HepG2 (cell line): ENCODE measurements around the gene KPNB1. TPM values are rescaled to one million over a fixed set of nuclear protein-coding genes. Genes with fewer than 3 reads are reported as not detected.

Experiments
- ATM ChIP-seq: fragments of 450-650 bp; IDR thresholded peaks from 2 replicates; pipeline ENCODE4 v1.7.1; 2017; ENCODE audit warnings: mild to moderate bottlenecking, borderline replicate concordance
- ELK4 ChIP-seq: sonication (generic); formaldehyde crosslinking; IDR thresholded peaks from 2 replicates; pipeline ENCODE4 v1.9.0; 2021; ENCODE audit warnings: missing genetic modification reagents, borderline replicate concordance
- ERF ChIP-seq: IDR thresholded peaks from 2 replicates; pipeline ENCODE4 v1.6.1; 2018; ENCODE audit warnings: missing biosample characterization, missing genetic modification reagents
- HNRNPK ChIP-seq: fragments of 200-400 bp; formaldehyde crosslinking; IDR thresholded peaks from 2 replicates; pipeline ENCODE4 v1.6.1; 2018; ENCODE audit warnings: low read length, low read depth, moderate library complexity, mild to moderate bottlenecking; ENCODE audit not compliant: poor library complexity, severe bottlenecking
- ISX ChIP-seq: sonication (generic); formaldehyde crosslinking; conservative IDR thresholded peaks from 2 replicates; pipeline ENCODE4 v1.5.0; 2020; ENCODE audit warnings: missing genetic modification reagents
- KAT7 ChIP-seq: IDR thresholded peaks from 2 replicates; pipeline ENCODE4 v1.6.1; 2018; ENCODE audit warnings: borderline replicate concordance, missing compliant biosample characterization
- KDM3A ChIP-seq: IDR thresholded peaks from 2 replicates; pipeline ENCODE4 v1.6.1; 2018; ENCODE audit warnings: low read depth, missing compliant biosample characterization
- MAFK ChIP-seq, 2 experiments: IDR thresholded peaks in 1 of 2; conservative IDR thresholded peaks in 1 of 2; 2 replicates each; pipeline ENCODE4 v1.6.1; 2011; ENCODE audit warnings: improper control_type of control experiment in 2 of 2, low read length in 2 of 2
- MATR3 ChIP-seq: sonication (generic); formaldehyde crosslinking; IDR thresholded peaks from 2 replicates; pipeline ENCODE4 v1.4.0; 2020; ENCODE audit warnings: missing genetic modification reagents
- MED8 ChIP-seq: sonication (generic); formaldehyde crosslinking; IDR thresholded peaks from 2 replicates; pipeline ENCODE4 v1.8.1; 2023; ENCODE audit warnings: mild to moderate bottlenecking, missing genetic modification reagents; ENCODE audit not compliant: insufficient replicate concordance
- MIER3 ChIP-seq: IDR thresholded peaks from 2 replicates; pipeline ENCODE4 v1.6.1; 2016; ENCODE audit warnings: missing compliant biosample characterization, borderline replicate concordance
- NR3C1 ChIP-seq: sonication (generic); formaldehyde crosslinking; IDR thresholded peaks from 2 replicates; pipeline ENCODE4 v1.4.0; 2020; ENCODE audit warnings: missing genetic modification reagents
- RCOR2 ChIP-seq: IDR thresholded peaks from 2 replicates; pipeline ENCODE4 v1.6.1; 2016; ENCODE audit warnings: missing biosample characterization, missing genetic modification reagents
- RORA ChIP-seq: sonication (generic); formaldehyde crosslinking; IDR thresholded peaks from 2 replicates; pipeline ENCODE4 v1.5.0; 2020; ENCODE audit warnings: mild to moderate bottlenecking, missing genetic modification reagents, moderate library complexity
- SETDB1 ChIP-seq: sonication (generic); formaldehyde crosslinking; IDR thresholded peaks from 2 replicates; pipeline ENCODE4 v1.5.1; 2020; ENCODE audit warnings: missing genetic modification reagents, mild to moderate bottlenecking, borderline replicate concordance
- SRSF4 ChIP-seq: fragments of 200-400 bp; formaldehyde crosslinking; IDR thresholded peaks from one replicate; pipeline ENCODE4 v1.6.1; 2018; ENCODE audit warnings: mild to moderate bottlenecking, low read depth, low read length, moderate library complexity; ENCODE audit not compliant: poor library complexity, severe bottlenecking
- ZBTB46 ChIP-seq: sonication (generic); formaldehyde crosslinking; IDR thresholded peaks from 2 replicates; pipeline ENCODE4 v1.4.0; 2020; ENCODE audit warnings: mild to moderate bottlenecking, missing genetic modification reagents, borderline replicate concordance
- ZEB1 ChIP-seq: IDR thresholded peaks from 2 replicates; pipeline ENCODE4 v1.6.1; 2012; ENCODE audit warnings: mild to moderate bottlenecking, low read depth, inconsistent platforms; ENCODE audit not compliant: insufficient replicate concordance
- ZFP82 ChIP-seq: sonication (generic); formaldehyde crosslinking; IDR thresholded peaks from 2 replicates; pipeline ENCODE4 v1.5.1; 2020; ENCODE audit warnings: mild to moderate bottlenecking, missing genetic modification reagents, borderline replicate concordance
- ZMAT3 ChIP-seq: sonication (generic); formaldehyde crosslinking; conservative IDR thresholded peaks from 2 replicates; pipeline ENCODE4 v1.7.0; 2021; ENCODE audit warnings: missing genetic modification reagents
- ZNF251 ChIP-seq: sonication (generic); formaldehyde crosslinking; IDR thresholded peaks from 2 replicates; pipeline ENCODE4 v1.9.0; 2021; ENCODE audit warnings: mild to moderate bottlenecking, missing genetic modification reagents
- ZNF570 ChIP-seq: sonication (generic); formaldehyde crosslinking; IDR thresholded peaks from 2 replicates; pipeline ENCODE4 v1.4.0; 2020; ENCODE audit warnings: mild to moderate bottlenecking, missing genetic modification reagents, borderline replicate concordance
- ZNF616 ChIP-seq: sonication (generic); formaldehyde crosslinking; IDR thresholded peaks from 2 replicates; pipeline ENCODE4 v1.5.0; 2020; ENCODE audit warnings: low read depth, mild to moderate bottlenecking, missing genetic modification reagents
- ZNF674 ChIP-seq: sonication (generic); formaldehyde crosslinking; IDR thresholded peaks from 2 replicates; pipeline ENCODE4 v1.5.0; 2020; ENCODE audit warnings: low read depth, mild to moderate bottlenecking, missing genetic modification reagents
- ZNF773 ChIP-seq: sonication (generic); formaldehyde crosslinking; IDR thresholded peaks from 2 replicates; pipeline ENCODE4 v1.4.0; 2020; ENCODE audit warnings: missing genetic modification reagents, borderline replicate concordance
- ZNF775 ChIP-seq: sonication (generic); formaldehyde crosslinking; IDR thresholded peaks from 2 replicates; pipeline ENCODE4 v1.4.0; 2020; ENCODE audit warnings: missing genetic modification reagents, mild to moderate bottlenecking, moderate library complexity, borderline replicate concordance
- ZNF878 ChIP-seq: sonication (generic); formaldehyde crosslinking; IDR thresholded peaks from 2 replicates; pipeline ENCODE4 v1.8.1; 2023; ENCODE audit warnings: mild to moderate bottlenecking, missing genetic modification reagents, moderate library complexity
- ZSCAN31 ChIP-seq: sonication (generic); formaldehyde crosslinking; IDR thresholded peaks from 2 replicates; pipeline ENCODE4 v1.5.0; 2020; ENCODE audit warnings: low read depth, mild to moderate bottlenecking, missing genetic modification reagents
- polyA plus RNA-seq, 8 experiments: library from polyadenylated mRNA; depleted of rRNA in 3 of 8; stranded (reverse) in 7 of 8; unstranded in 1 of 8; fragments of >200 nt; fragmentation: Illumina TruSeq in 4 of 8; extraction: Trizol in 4 of 8; gene quantifications; 2 replicates each; pipeline versions ENCODE4 v1.2.1 to v1.2.3, GENCODE V29; 2011 to 2016; ENCODE audit warnings: low read depth in 4 of 8, missing spikeins in 1 of 8, mixed read lengths in 1 of 8; ENCODE audit not compliant: insufficient read depth in 1 of 8
- total RNA-seq, 5 experiments: library from RNA; depleted of rRNA; stranded (reverse); fragments of >200 nt; fragmentation: Illumina TruSeq; extraction: Trizol; gene quantifications; 2 replicates each; pipeline ENCODE4 v1.2.3, GENCODE V29; 2016; ENCODE audit warnings: low read depth in 1 of 5

The KPNB1 gene
- total and polyA plus RNA-seq, 2 of the 13 experiments (the other 11 are each of a cell fraction or from before 2014, with no cell fraction given): 164 to 424 TPM

- TF ChIP-seq ATM (no peak), ZNF616 (no peak; the same call in none of the 2 replicates), MATR3 (no peak), ZEB1 (peak; percentile 60), MED8 (CRISPR knock-in tag) (peak; percentile 81), RCOR2 (CRISPR knock-in tag) (peak; percentile 98), ERF (CRISPR knock-in tag) (peak; percentile 76), HNRNPK (peak; percentile 98), NR3C1 (CRISPR knock-in tag) (no peak), KDM3A (peak; percentile 79), ISX (no peak), ZMAT3 (CRISPR knock-in tag) (peak; percentile 97), ZNF251 (CRISPR knock-in tag) (0 out of 2 replicates have a peak, but pooled peaks have one; percentile 24), ZNF773 (CRISPR knock-in tag) (peak; percentile 44; the same call in 1 of the 2 replicates), ELK4 (CRISPR knock-in tag) (no peak), ZSCAN31 (peak; percentile 90; the same call in 1 of the 2 replicates), ZNF674 (CRISPR knock-in tag) (0 out of 2 replicates have a peak, but pooled peaks have one; percentile 58), ZNF775 (0 out of 2 replicates have a peak, but pooled peaks have one; percentile 49), SRSF4 (no peak), ZFP82 (peak; percentile 92; the same call in 1 of the 2 replicates), KAT7 (CRISPR knock-in tag) (peak; percentile 91; the same call in 1 of the 2 replicates), MAFK (conservative IDR thresholded peaks at IDR 0.05 in 1 of 2, IDR thresholded peaks at IDR 0.05 in 1 of 2; ENCODE audit: low read length in 2 of 2) (no peak), ZNF570 (CRISPR knock-in tag) (peak; percentile 86), MIER3 (CRISPR knock-in tag) (peak; percentile 74), ZBTB46 (CRISPR knock-in tag) (peak; percentile 56; the same call in 1 of the 2 replicates), RORA (CRISPR knock-in tag) (no peak), ZNF878 (CRISPR knock-in tag) (no peak; the same call in 1 of the 2 replicates), SETDB1 (CRISPR knock-in tag) (no peak)
Observed at GRCh38 chr17:47649153-47649971, at the start of gene KPNB1 (continued).
